Activated naive CD4-positive, alpha-beta T cell treated with anti-CD3 and anti-CD28 coated beads, Interleukin-2, amount 50 U/mL, for 16 hours (primary cell): ENCODE results near the gene SLC25A6.
"Not testable (repeated sequence)": the region's sequence is repeated elsewhere in the genome, so short reads cannot be mapped to it uniquely, and the experiment has no call there.

Experiments
- DNase-seq: peaks from one replicate; pipeline ENCODE4 v3.0.0-alpha.2; 2020

The SLC25A6 gene

GRCh38 chrX:1391707-1392375, at the start of gene SLC25A6:
TSS of gene SLC25A6 (minus strand) at chrX:1392113. CDS start at chrX:1392009, 104 bp downstream.
- DNase-seq: peak; percentile 100

GRCh38 chrX:1440506-1440905, 48.6 kb upstream of the SLC25A6 start:
- DNase-seq: no peak

GRCh38 chrX:1435241-1435895, 43.5 kb upstream of the SLC25A6 start:
- DNase-seq: no peak

GRCh38 chrX:1434871-1435240, 42.9 kb upstream of the SLC25A6 start:
- no peak for DNase-seq

GRCh38 chrX:1433646-1434357, 41.9 kb upstream of the SLC25A6 start:
- no peak for DNase-seq

- no peak for DNase-seq
Measured at GRCh38 chrX:1430451-1430850, 38.5 kb upstream of the SLC25A6 start.

GRCh38 chrX:1427756-1428155, 35.8 kb upstream of the SLC25A6 start:
- DNase-seq: no peak

GRCh38 chrX:1426321-1426720, 34.4 kb upstream of the SLC25A6 start:
- DNase-seq: not testable (repeated sequence)

GRCh38 chrX:1425381-1425780, 33.5 kb upstream of the SLC25A6 start:
- DNase-seq: no peak

GRCh38 chrX:1424147-1424851, 32.4 kb upstream of the SLC25A6 start:
- DNase-seq: no peak

GRCh38 chrX:1423215-1423614, 31.3 kb upstream of the SLC25A6 start:
- no peak for DNase-seq

GRCh38 chrX:1422135-1422465, 30.2 kb upstream of the SLC25A6 start:
- DNase-seq: no peak

- DNase-seq: no peak
Measured at GRCh38 chrX:1421433-1422134, 29.7 kb upstream of the SLC25A6 start.

GRCh38 chrX:1420371-1420770, 28.5 kb upstream of the SLC25A6 start:
- DNase-seq: no peak

- DNase-seq: no peak
Measured at GRCh38 chrX:1419545-1420355, 27.8 kb upstream of the SLC25A6 start.

- DNase-seq: no peak
Measured at GRCh38 chrX:1418901-1419544, 27.1 kb upstream of the SLC25A6 start.

- no peak for DNase-seq
Measured at GRCh38 chrX:1417921-1418771, 26.2 kb upstream of the SLC25A6 start.

GRCh38 chrX:1416965-1417760, 25.2 kb upstream of the SLC25A6 start:
- no peak for DNase-seq

- no peak for DNase-seq
Measured at GRCh38 chrX:1416327-1416784, 24.4 kb upstream of the SLC25A6 start.
